Activated CD8-positive, alpha-beta memory T cell treated with anti-CD3 and anti-CD28 coated beads, Interleukin-2, amount 50 U/mL, for 4 hours (primary cell): ENCODE measurements around the gene SLC17A1.
"Not testable (repeated sequence)": the region's sequence is repeated elsewhere in the genome, so short reads cannot be mapped to it uniquely, and the experiment has no call there.

Experiments
- DNase-seq: peaks from one replicate; pipeline ENCODE4 v3.0.0-alpha.2; 2020

SLC17A1 gene

GRCh38 chr6:25756382-25757363 lies 75.2 kb downstream of the SLC17A1 start:
- DNase-seq = no peak

GRCh38 chr6:25755483-25755882 lies 76.4 kb downstream of the SLC17A1 start:
- DNase-seq = no peak

- DNase-seq = no peak
These were observed 77.3 kb downstream of the SLC17A1 start, which contains the start of gene SLC17A4 for GRCh38 chr6:25754535-25754934. Gene SLC17A4, plus strand, starts transcription at chr6:25754742. Its CDS starts 7,221 bp downstream, at chr6:25761963.

- no peak for DNase-seq
These were observed 78.8 kb downstream of the SLC17A1 start for GRCh38 chr6:25753079-25753478.

- no peak for DNase-seq
These were observed 80.9 kb downstream of the SLC17A1 start for GRCh38 chr6:25750906-25751305.

- no peak for DNase-seq
These were observed 82.0 kb downstream of the SLC17A1 start for GRCh38 chr6:25749837-25750236.

- not testable (repeated sequence) for DNase-seq
These were observed 83.0 kb downstream of the SLC17A1 start for GRCh38 chr6:25748601-25749517.

- DNase-seq = no peak
These were observed 83.8 kb downstream of the SLC17A1 start for GRCh38 chr6:25748049-25748448.

- DNase-seq = no peak
These were observed 84.4 kb downstream of the SLC17A1 start for GRCh38 chr6:25747477-25747876.

GRCh38 chr6:25746968-25747367 lies 84.9 kb downstream of the SLC17A1 start:
- DNase-seq = no peak

- DNase-seq = no peak
These were observed 86.0 kb downstream of the SLC17A1 start for GRCh38 chr6:25745836-25746235.

GRCh38 chr6:25743868-25744267 lies 88.0 kb downstream of the SLC17A1 start:
- DNase-seq = no peak

- no peak for DNase-seq
These were observed 96.6 kb downstream of the SLC17A1 start for GRCh38 chr6:25735261-25735660.
